Ishikawa (cell line): ENCODE data around the gene MYL2.

ENCODE experiments used
- CEBPB ChIP-seq: IDR thresholded peaks from 2 replicates; pipeline ENCODE4 v1.6.1; 2012
- EP300 ChIP-seq: IDR thresholded peaks from 2 replicates; pipeline ENCODE4 v1.6.1; 2012; ENCODE audit warnings: borderline replicate concordance
- YY1 ChIP-seq: IDR thresholded peaks from 2 replicates; pipeline ENCODE4 v1.6.1; 2012; ENCODE audit warnings: low read depth

DNA sequence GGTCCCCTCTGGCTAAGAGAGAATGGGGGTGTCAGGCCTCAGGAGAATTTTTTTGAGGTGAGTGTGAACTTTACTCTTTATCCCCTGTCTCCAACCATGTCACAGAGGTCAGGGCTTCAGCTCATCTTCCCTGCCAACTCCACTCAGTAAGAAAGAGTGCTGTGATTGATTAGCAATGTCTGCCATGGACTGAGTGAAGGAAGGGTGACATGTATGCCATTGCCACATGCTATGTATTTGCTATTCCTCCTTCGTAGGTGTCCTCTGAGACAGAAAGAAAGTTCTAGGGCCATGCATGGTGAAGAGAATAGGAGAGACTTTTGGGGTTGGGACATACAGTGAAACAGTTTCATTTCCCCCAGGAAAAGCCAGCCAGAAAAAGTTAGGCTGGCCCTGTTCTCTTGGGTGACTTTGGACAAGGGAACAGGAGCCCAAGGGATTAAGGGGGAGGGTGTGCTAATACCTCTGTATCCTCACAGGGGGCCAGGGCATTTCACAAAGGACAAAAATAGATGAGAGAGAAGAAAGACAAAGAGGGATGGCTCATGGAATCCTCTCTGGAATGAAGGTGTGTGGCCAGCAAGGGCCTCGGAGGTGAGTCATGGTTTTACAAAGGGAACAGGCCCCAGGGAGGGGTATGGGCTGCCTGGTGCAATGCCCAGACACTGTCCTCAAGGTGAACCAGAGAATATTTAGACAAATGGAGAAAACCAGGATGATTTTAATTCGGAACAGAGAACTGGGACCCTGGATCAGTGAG, 13.9 kb upstream of the MYL2 start:
- TF ChIP-seq CEBPB, result no peak
- no peak for TF ChIP-seq YY1
- TF ChIP-seq EP300, result no peak
